ENCODE results near the gene DMXL1.

- no peak for TF ChIP-seq POLR2AphosphoS5 (IDR thresholded peaks at IDR 0.05; ENCODE audit: low read depth, low read length)
- no peak for TF ChIP-seq REST (IDR thresholded peaks at IDR 0.05; ENCODE audit: insufficient read depth in 1 of 2, low read depth in 2 of 2, low read length in 2 of 2)
- TF ChIP-seq TAF1 (IDR thresholded peaks at IDR 0.05; ENCODE audit: borderline replicate concordance, insufficient read depth, low read length) = no peak
Observed at GRCh38 chr5:119166026-119166425, 95.1 kb downstream of the DMXL1 start.

All from PFSK-1 (cell line).